ENCODE results near the gene NPEPPS.
"Not testable (repeated sequence)": the region's sequence is repeated elsewhere in the genome, so short reads cannot be mapped to it uniquely, and the experiment has no call there.

NPEPPS gene

DNA sequence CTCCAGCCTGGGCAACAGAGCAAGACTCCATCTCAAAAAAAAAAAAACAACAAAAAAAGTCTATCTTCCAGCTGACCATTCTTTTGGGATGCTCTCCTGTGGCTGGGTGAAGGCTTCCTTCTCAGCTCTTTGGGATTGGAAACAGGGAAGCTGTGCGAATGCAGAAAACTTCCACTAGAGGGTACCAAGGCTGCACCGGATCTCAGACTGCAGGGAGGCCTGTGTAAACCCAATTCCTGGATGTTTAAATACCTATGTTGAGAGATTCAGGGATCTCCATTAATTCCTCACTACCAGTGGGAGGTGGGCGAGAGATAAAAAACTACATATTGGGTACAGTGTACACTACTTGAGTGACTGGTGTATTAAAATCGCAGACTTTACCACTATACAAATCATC lies 30.3 kb upstream of the NPEPPS start:
- not testable (repeated sequence) for H3K27ac ChIP-seq (ENCODE audit: low read depth, low read length); H3K27me3 ChIP-seq (ENCODE audit: insufficient read depth, low read length); H4K8ac ChIP-seq (ENCODE audit: low read depth, low read length); H3K18ac ChIP-seq (ENCODE audit: low read length); H2BK5ac ChIP-seq (ENCODE audit: low read depth, low read length, poor library complexity); H3K9ac ChIP-seq (ENCODE audit: low read length); H2AFZ ChIP-seq (ENCODE audit: insufficient read depth, low read length, poor library complexity); H4K12ac ChIP-seq (ENCODE audit: low read depth, low read length); H3K4ac ChIP-seq (ENCODE audit: low read depth, low read length); H2BK12ac ChIP-seq (ENCODE audit: low read length); H3K4me1 ChIP-seq (ENCODE audit: control insufficient read depth in 1 of 2, insufficient read depth in 2 of 2, low read length in 2 of 2); H3K4me2 ChIP-seq (ENCODE audit: low read length); H3K36me3 ChIP-seq (ENCODE audit: control insufficient read depth in 1 of 2, insufficient read depth in 2 of 2, low read length in 2 of 2); H3K9me3 ChIP-seq (ENCODE audit: insufficient read depth, low read depth, low read length); H3K23ac ChIP-seq (ENCODE audit: low read length); H3K79me2 ChIP-seq (ENCODE audit: control insufficient read depth, insufficient read depth, low read length, poor library complexity); H2AK5ac ChIP-seq (ENCODE audit: low read length); H4K91ac ChIP-seq (ENCODE audit: low read depth, low read length); H3K4me3 ChIP-seq (ENCODE audit: low read depth, low read length); H2BK120ac ChIP-seq (ENCODE audit: insufficient read depth, low read length, poor library complexity); H3K14ac ChIP-seq (ENCODE audit: low read length); H3K79me1 ChIP-seq (ENCODE audit: low read length)
- peak; percentile 40 to 54 for DNase-seq
- WGBS (ENCODE audit: extremely low coverage, insufficient coverage, insufficient read length) = no CpG with 5 or more reads among the region's 4 CpGs

DNA sequence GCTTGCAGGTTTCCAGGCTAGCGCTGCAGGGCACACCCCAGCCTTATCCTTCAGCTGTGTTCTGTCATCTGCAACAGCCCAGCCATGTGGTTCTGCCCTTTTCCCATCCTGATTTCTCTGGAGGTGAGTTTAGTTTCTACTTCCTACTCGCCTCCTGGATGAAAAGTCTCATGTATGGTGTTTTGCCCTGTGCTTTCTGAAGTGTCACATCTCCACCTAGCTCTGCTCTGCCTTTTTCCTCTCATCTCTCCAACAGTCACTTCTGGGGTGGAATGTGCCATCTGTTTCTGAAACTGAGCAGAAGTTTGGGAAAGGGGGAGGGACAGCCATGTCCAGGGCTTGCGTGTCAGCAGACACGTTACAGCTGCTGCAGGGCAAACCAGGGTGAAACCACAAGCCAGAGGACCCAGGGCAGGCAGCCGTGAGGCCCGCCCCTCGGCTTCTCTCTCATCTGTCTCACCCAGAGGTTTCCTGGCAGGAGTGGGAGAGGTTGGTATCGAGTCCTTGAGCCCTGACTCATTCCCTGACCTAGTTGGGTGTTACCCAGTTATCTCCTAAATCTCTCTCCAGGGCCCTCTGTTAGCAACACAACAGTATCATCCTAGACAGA lies 28.7 kb upstream of the NPEPPS start:
- peak; percentile 34 to 46 for DNase-seq
- peak overlapping the region; percentile 43 for H4K91ac ChIP-seq (ENCODE audit: low read depth, low read length)
- H2BK5ac ChIP-seq (ENCODE audit: low read depth, low read length, poor library complexity) = peak overlapping the region; percentile 68
- not testable (repeated sequence) for H3K4me1 ChIP-seq (ENCODE audit: control insufficient read depth in 1 of 2, insufficient read depth in 2 of 2, low read length in 2 of 2); H3K27me3 ChIP-seq (ENCODE audit: insufficient read depth, low read length); H3K14ac ChIP-seq (ENCODE audit: low read length); H3K4me3 ChIP-seq (ENCODE audit: low read depth, low read length); H3K79me1 ChIP-seq (ENCODE audit: low read length); H2AK5ac ChIP-seq (ENCODE audit: low read length); H4K8ac ChIP-seq (ENCODE audit: low read depth, low read length); H2AFZ ChIP-seq (ENCODE audit: insufficient read depth, low read length, poor library complexity); H3K36me3 ChIP-seq (ENCODE audit: control insufficient read depth in 1 of 2, insufficient read depth in 2 of 2, low read length in 2 of 2); H3K9me3 ChIP-seq (ENCODE audit: insufficient read depth, low read depth, low read length); H3K18ac ChIP-seq (ENCODE audit: low read length); H3K79me2 ChIP-seq (ENCODE audit: control insufficient read depth, insufficient read depth, low read length, poor library complexity); H3K4ac ChIP-seq (ENCODE audit: low read depth, low read length); H3K9ac ChIP-seq (ENCODE audit: low read length); H3K23ac ChIP-seq (ENCODE audit: low read length)
- H4K12ac ChIP-seq (ENCODE audit: low read depth, low read length) = peak overlapping the region; percentile 43
- H3K4me2 ChIP-seq (ENCODE audit: low read length) = peak overlapping the region; percentile 42
- H3K27ac ChIP-seq (ENCODE audit: low read depth, low read length) = peak overlapping the region; percentile 84
- peak overlapping the region; percentile 76 for H2BK120ac ChIP-seq (ENCODE audit: insufficient read depth, low read length, poor library complexity)
- no CpG with 5 or more reads among the region's 8 CpGs for WGBS (ENCODE audit: extremely low coverage, insufficient coverage, insufficient read length)
- peak overlapping the region; percentile 40 for H2BK12ac ChIP-seq (ENCODE audit: low read length)

DNA sequence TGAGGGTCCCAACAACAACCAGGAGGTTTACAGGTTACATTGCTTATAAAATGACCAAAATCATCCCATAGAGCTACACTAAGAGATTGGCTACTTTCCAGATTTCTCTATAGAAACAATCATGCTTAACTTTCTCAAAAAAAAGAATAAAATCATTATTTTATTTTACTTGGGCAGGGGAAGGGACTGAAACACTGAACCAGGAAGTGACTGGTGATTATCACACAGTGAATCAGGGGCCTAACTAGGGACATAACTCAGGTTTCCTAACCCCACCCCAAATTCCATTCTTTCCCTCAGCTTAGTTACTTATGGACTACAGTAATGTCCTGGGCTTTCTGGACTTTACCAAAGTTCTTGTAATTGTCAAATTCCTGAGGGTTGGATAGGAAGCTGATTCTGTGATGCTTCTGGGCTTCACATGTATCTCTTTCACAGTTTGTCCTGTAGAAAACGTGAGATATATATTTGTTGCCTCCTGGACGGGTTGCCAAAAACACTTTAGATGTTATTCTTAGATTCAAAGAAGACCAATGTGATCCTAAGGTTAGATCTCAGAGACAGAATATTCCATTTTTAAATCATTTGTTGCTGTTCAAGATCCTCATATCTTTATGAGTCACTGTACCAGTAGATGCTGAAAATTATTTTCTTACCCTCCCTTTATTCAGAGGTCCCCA lies 28.0 kb upstream of the NPEPPS start:
- not testable (repeated sequence) for H3K36me3 ChIP-seq (ENCODE audit: control insufficient read depth in 1 of 2, insufficient read depth in 2 of 2, low read length in 2 of 2); H3K23ac ChIP-seq (ENCODE audit: low read length); H3K27me3 ChIP-seq (ENCODE audit: insufficient read depth, low read length); H4K8ac ChIP-seq (ENCODE audit: low read depth, low read length); H3K18ac ChIP-seq (ENCODE audit: low read length); H3K9me3 ChIP-seq (ENCODE audit: insufficient read depth, low read depth, low read length); H2AK5ac ChIP-seq (ENCODE audit: low read length); H2BK12ac ChIP-seq (ENCODE audit: low read length); H3K4me1 ChIP-seq (ENCODE audit: control insufficient read depth in 1 of 2, insufficient read depth in 2 of 2, low read length in 2 of 2); H2BK120ac ChIP-seq (ENCODE audit: insufficient read depth, low read length, poor library complexity); H2AFZ ChIP-seq (ENCODE audit: insufficient read depth, low read length, poor library complexity); H3K14ac ChIP-seq (ENCODE audit: low read length); H3K79me1 ChIP-seq (ENCODE audit: low read length); H4K12ac ChIP-seq (ENCODE audit: low read depth, low read length); H3K4me3 ChIP-seq (ENCODE audit: low read depth, low read length); H3K9ac ChIP-seq (ENCODE audit: low read length); H3K4ac ChIP-seq (ENCODE audit: low read depth, low read length); H3K4me2 ChIP-seq (ENCODE audit: low read length); H3K79me2 ChIP-seq (ENCODE audit: control insufficient read depth, insufficient read depth, low read length, poor library complexity)
- no CpG with 5 or more reads among the region's 2 CpGs for WGBS (ENCODE audit: extremely low coverage, insufficient coverage, insufficient read length)
- Histone ChIP-seq H4K91ac (ENCODE audit: low read depth, low read length) (peak overlapping the region; percentile 75), H3K27ac (ENCODE audit: low read depth, low read length) (peak overlapping the region; percentile 74), H2BK5ac (ENCODE audit: low read depth, low read length, poor library complexity) (peak overlapping the region; percentile 59)
- DNase-seq = peak in 1 of 2 donors; percentile 62

DNA sequence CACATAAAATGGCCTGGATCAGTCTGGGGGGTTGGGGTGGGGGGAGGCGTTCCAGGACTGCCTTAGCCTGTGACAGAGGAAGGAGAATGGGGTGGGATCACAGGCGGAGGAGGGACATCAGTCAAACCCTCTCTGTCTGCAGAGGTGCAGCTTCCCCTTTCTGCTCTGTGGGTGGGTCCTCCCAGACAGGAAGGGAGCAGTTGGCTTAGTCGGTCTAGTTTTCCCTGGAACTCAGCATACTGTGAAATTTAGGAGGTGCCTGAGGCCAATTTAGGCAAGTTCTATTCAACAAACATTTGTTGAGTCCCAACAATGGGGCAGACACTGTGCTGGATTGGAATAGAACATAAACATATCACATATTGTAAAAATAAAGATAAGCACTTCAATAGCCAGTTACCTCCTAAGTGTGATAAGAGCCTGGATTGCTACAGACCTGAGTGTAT lies 19.2 kb upstream of the NPEPPS start:
- not testable (repeated sequence) for H3K79me1 ChIP-seq (ENCODE audit: low read length); H4K8ac ChIP-seq (ENCODE audit: low read depth, low read length); H3K4me3 ChIP-seq (ENCODE audit: low read depth, low read length); H3K23ac ChIP-seq (ENCODE audit: low read length); H3K4ac ChIP-seq (ENCODE audit: low read depth, low read length); H2AK5ac ChIP-seq (ENCODE audit: low read length); H3K14ac ChIP-seq (ENCODE audit: low read length); H3K79me2 ChIP-seq (ENCODE audit: control insufficient read depth, insufficient read depth, low read length, poor library complexity); H2BK120ac ChIP-seq (ENCODE audit: insufficient read depth, low read length, poor library complexity); H4K91ac ChIP-seq (ENCODE audit: low read depth, low read length); H3K9ac ChIP-seq (ENCODE audit: low read length); H4K12ac ChIP-seq (ENCODE audit: low read depth, low read length); H2AFZ ChIP-seq (ENCODE audit: insufficient read depth, low read length, poor library complexity); H3K9me3 ChIP-seq (ENCODE audit: insufficient read depth, low read depth, low read length); H3K18ac ChIP-seq (ENCODE audit: low read length); H2BK5ac ChIP-seq (ENCODE audit: low read depth, low read length, poor library complexity); H3K36me3 ChIP-seq (ENCODE audit: control insufficient read depth in 1 of 2, insufficient read depth in 2 of 2, low read length in 2 of 2); H3K27me3 ChIP-seq (ENCODE audit: insufficient read depth, low read length); H3K4me1 ChIP-seq (ENCODE audit: control insufficient read depth in 1 of 2, insufficient read depth in 2 of 2, low read length in 2 of 2)
- Histone ChIP-seq H3K4me2 (ENCODE audit: low read length) (peak overlapping the region; percentile 36), H2BK12ac (ENCODE audit: low read length) (peak overlapping the region; percentile 58), H3K27ac (ENCODE audit: low read depth, low read length) (peak overlapping the region; percentile 87)
- WGBS (ENCODE audit: extremely low coverage, insufficient coverage, insufficient read length) = no CpG with 5 or more reads among the region's 3 CpGs
- DNase-seq = peak; percentile 31 to 50

Measured in trophoblast cell (in vitro differentiated cells and primary cell).